Lung (tissue), 12 donors: Measurements from ENCODE around the gene BRD9. TPM values are rescaled to one million over a fixed set of nuclear protein-coding genes. Genes with fewer than 3 reads are reported as not detected.

Experiments used
- ATAC-seq: fragments of 200-7000 bp; cut with Tn5 transposase; one replicate; pipeline ENCODE4 v1.9.1; 2020; ENCODE audit warnings: moderate number of reproducible peaks; ENCODE audit not compliant: insufficient read depth, low FRiP score
- DNase-seq, 3 donors: peaks; one replicate each; pipeline ENCODE4 v3.0.0-alpha.2; 2013 to 2017
- H3K27ac ChIP-seq, 2 donors: one replicate each; pipeline ENCODE4 v1.5.1; 2013; ENCODE audit warnings: mild to moderate bottlenecking in 2 of 2, moderate library complexity in 2 of 2, control low read depth in 1 of 2, inconsistent platforms in 1 of 2, low read depth in 1 of 2, low read length in 1 of 2
- H3K27me3 ChIP-seq, 3 donors: one replicate each; pipeline ENCODE4 v1.5.1; 2013; ENCODE audit warnings: low read length in 2 of 3; ENCODE audit not compliant: control insufficient read depth in 3 of 3, insufficient read depth in 3 of 3
- H3K36me3 ChIP-seq, 4 donors: one replicate each; pipeline ENCODE4 v1.5.1; 2013; ENCODE audit warnings: low read length in 4 of 4, mild to moderate bottlenecking in 1 of 4, moderate library complexity in 1 of 4; ENCODE audit not compliant: control insufficient read depth in 4 of 4, insufficient read depth in 4 of 4
- H3K4me1 ChIP-seq, 5 donors: one replicate each; pipeline ENCODE4 v1.5.1; 2013; ENCODE audit warnings: low read length in 5 of 5, mild to moderate bottlenecking in 2 of 5, moderate library complexity in 1 of 5; ENCODE audit not compliant: control insufficient read depth in 5 of 5, insufficient read depth in 5 of 5
- H3K4me3 ChIP-seq: one replicate; pipeline ENCODE4 v1.5.1; 2013; ENCODE audit warnings: mild to moderate bottlenecking, control low read depth, moderate library complexity
- H3K9ac ChIP-seq, 2 donors: one replicate each; pipeline ENCODE4 v1.5.1; 2013; ENCODE audit warnings: low read length in 2 of 2, control low read depth in 1 of 2; ENCODE audit not compliant: insufficient read depth in 1 of 2
- H3K9me3 ChIP-seq, 4 donors: one replicate each; pipeline ENCODE4 v1.5.1; 2013; ENCODE audit warnings: low read length in 3 of 4, mild to moderate bottlenecking in 1 of 4, moderate library complexity in 1 of 4; ENCODE audit not compliant: control insufficient read depth in 4 of 4, insufficient read depth in 3 of 4
- WGBS, 2 donors: extraction: QIAGEN DNeasy Blood & Tissue Kit; methylation state at CpG; one replicate each; pipeline ENCODE4 v1.1.7; 2013; 5-methylcytosine and 5-hydroxymethylcytosine counted together
- polyA plus RNA-seq, 2 donors: library from polyadenylated mRNA; stranded (reverse); fragments of 200-250 nt; gene quantifications; one replicate each; pipeline ENCODE4 v1.2.1, GENCODE V29; 2013
- total RNA-seq, 2 donors: library from RNA; depleted of rRNA in 1 of 2; stranded (reverse); fragments of >200 nt in 1 of 2; gene quantifications; one replicate each; pipeline ENCODE4 v1.2.1, GENCODE V29; 2014 to 2021
- TF ChIP-seq, protein P1 (sequence below): IDR thresholded peaks from 2 replicates; pipeline ENCODE4 v1.5.1; 2012; ENCODE audit warnings: mild to moderate bottlenecking; ENCODE audit errors: control extremely low read depth, extremely low read depth
- donor health status: control.
- donor health status: control.
- donor health status: Bipolar disorder and iron deficiency.
- donor health status: healthy.
- donor health status: DM: yes; HTN: yes; CAD: no.

Gene BRD9
- total and polyA plus RNA-seq, 4 donors: 24.3 to 69.7 (median 37.3) TPM

GRCh38 chr5:914612-915011 lies 22.0 kb upstream of the BRD9 start:
- WGBS, 2 donors: 88 to 90% methylated on average over 7 of the region's 7 CpGs
- no peaks in the 10 kb centered on the region for H3K27me3 ChIP-seq
- H3K9me3 ChIP-seq: no peaks in the 10 kb centered on the region
- H3K36me3 ChIP-seq: peaks cover 0 to 7% (median 3%) of the 10 kb centered on the region in 4 donors
- TF ChIP-seq, protein P1, sequence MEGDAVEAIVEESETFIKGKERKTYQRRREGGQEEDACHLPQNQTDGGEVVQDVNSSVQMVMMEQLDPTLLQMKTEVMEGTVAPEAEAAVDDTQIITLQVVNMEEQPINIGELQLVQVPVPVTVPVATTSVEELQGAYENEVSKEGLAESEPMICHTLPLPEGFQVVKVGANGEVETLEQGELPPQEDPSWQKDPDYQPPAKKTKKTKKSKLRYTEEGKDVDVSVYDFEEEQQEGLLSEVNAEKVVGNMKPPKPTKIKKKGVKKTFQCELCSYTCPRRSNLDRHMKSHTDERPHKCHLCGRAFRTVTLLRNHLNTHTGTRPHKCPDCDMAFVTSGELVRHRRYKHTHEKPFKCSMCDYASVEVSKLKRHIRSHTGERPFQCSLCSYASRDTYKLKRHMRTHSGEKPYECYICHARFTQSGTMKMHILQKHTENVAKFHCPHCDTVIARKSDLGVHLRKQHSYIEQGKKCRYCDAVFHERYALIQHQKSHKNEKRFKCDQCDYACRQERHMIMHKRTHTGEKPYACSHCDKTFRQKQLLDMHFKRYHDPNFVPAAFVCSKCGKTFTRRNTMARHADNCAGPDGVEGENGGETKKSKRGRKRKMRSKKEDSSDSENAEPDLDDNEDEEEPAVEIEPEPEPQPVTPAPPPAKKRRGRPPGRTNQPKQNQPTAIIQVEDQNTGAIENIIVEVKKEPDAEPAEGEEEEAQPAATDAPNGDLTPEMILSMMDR: no peak
- no peak overlapping the region for H3K27ac ChIP-seq
- DNase-seq (no peak), ATAC-seq (no peak)
- no peak overlapping the region for H3K4me3 ChIP-seq
- no peak overlapping the region for H3K9ac ChIP-seq
- no peaks in the 10 kb centered on the region for H3K4me1 ChIP-seq

- Histone ChIP-seq H3K27ac (no peak overlapping the region), H3K4me1 (no peaks in the 10 kb centered on the region), H3K36me3 (peaks cover 0 to 7% (median 3%) of the 10 kb centered on the region in 4 donors), H3K9ac (no peak overlapping the region), H3K27me3 (no peaks in the 10 kb centered on the region), H3K9me3 (no peaks in the 10 kb centered on the region), H3K4me3 (no peak overlapping the region)
- DNase-seq: no peak
- TF ChIP-seq, protein P1: no peak
- no peak for ATAC-seq
- 86 to 96% methylated on average over 14 of the region's 14 CpGs for WGBS, 2 donors
Observed at GRCh38 chr5:914174-914573, 21.6 kb upstream of the BRD9 start.

DNA sequence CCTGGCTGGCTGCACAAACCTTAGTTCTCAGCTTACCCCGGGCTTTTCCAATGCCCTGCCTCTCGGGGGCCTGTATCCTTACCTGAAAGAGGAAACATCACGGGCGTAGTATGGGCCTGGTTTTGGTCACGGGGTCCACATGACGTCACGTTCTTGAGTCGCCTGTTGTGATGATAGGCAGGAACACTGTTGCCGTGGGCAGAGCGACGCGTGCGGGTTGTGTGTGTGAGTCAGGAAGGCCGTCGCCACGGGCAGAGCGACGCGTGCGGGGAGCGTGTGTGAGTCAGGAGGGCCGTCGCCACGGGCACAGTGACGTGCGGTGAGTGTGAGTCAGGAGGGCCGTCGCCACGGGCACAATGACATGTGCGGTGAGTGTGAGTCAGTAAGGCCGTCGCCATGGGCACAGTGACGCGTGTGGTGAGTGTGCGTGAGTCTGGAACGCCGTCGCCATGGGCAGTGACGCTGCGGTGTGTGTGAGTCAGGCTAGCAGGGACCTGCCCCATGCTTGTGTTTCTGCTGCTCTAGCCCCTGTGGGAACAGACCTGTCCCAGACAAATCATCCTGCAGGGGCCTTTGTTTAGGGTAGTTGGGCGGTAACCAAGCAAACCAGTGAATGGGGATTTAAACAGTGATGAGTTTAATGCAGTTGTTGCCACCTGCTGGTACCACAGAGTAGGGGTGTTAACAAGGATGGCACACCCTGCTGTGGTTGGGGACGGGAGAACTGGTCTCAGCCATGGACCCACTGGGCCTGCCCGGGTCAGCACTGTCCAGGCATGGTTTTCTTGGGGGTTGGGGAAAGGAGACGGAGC lies 19.9 kb upstream of the BRD9 start:
- no peak for ATAC-seq
- no peak overlapping the region for H3K27ac ChIP-seq

More for the DNA sequence above, 19.9 kb upstream of the BRD9 start:
- no peak overlapping the region for H3K9ac ChIP-seq
- no peaks in the 10 kb centered on the region for H3K9me3 ChIP-seq
- H3K4me1 ChIP-seq: no peaks in the 10 kb centered on the region
- TF ChIP-seq, protein P1: no peak
- peaks cover 0 to 9% (median 7%) of the 10 kb centered on the region in 4 donors for H3K36me3 ChIP-seq
- H3K27me3 ChIP-seq: no peaks in the 10 kb centered on the region
- WGBS, 2 donors: 91 to 96% methylated on average over 44 of the region's 44 CpGs
- DNase-seq: no peak
- H3K4me3 ChIP-seq: no peak overlapping the region
